Naive thymus-derived CD4-positive, alpha-beta T cell (primary cell): ENCODE measurements around the gene NFATC2. TPM values are rescaled to one million over a fixed set of nuclear protein-coding genes. Genes with fewer than 3 reads are reported as not detected.

Experiments
- ATAC-seq: fragments of 150-1000 bp; cut with Tn5 transposase; 2 replicates; pipeline ENCODE4 v1.10.0; 2021; ENCODE audit warnings: mild to moderate bottlenecking, moderate library complexity
- CTCF ChIA-PET: fragments of 350-600 bp; sonication (Branson Sonifier 250); formaldehyde crosslinking; loops from one replicate; lab custom pipeline; 2021; ENCODE audit warnings: antibody characterized with exemption; lab: Charles Lee
- POLR2A ChIA-PET: fragments of 350-600 bp; sonication (Branson Sonifier 250); formaldehyde crosslinking; loops from one replicate; lab custom pipeline; 2021; ENCODE audit warnings: antibody characterized with exemption, inconsistent platforms; lab: Charles Lee
- DNase-seq, 9 donors: peaks; one replicate each; pipeline versions ENCODE4 v3.0.0 to v3.0.0-alpha.2; 2020 to 2022; ENCODE audit warnings: mixed read lengths in 1 of 9
- H3K27ac ChIP-seq: one replicate; pipeline ENCODE4 v1.7.0; 2013; ENCODE audit warnings: mild to moderate bottlenecking, low read depth, low read length, moderate library complexity
- H3K27me3 ChIP-seq, 2 donors: one replicate each; pipeline ENCODE4 v1.7.0; 2013; ENCODE audit warnings: low read length in 2 of 2, mild to moderate bottlenecking in 2 of 2, moderate library complexity in 2 of 2; ENCODE audit not compliant: control insufficient read depth in 2 of 2, insufficient read depth in 2 of 2
- H3K36me3 ChIP-seq, 3 experiments: 1 replicate in 2 of 3; 2 replicates in 1 of 3; pipeline ENCODE4 v1.7.0; 2013; ENCODE audit warnings: low read length in 3 of 3, mild to moderate bottlenecking in 3 of 3, moderate library complexity in 1 of 3; ENCODE audit not compliant: insufficient read depth in 3 of 3, control insufficient read depth in 2 of 3
- H3K4me1 ChIP-seq, 2 donors: one replicate each; pipeline ENCODE4 v1.7.0; 2013; ENCODE audit warnings: low read length in 2 of 2, mild to moderate bottlenecking in 2 of 2, moderate library complexity in 1 of 2; ENCODE audit not compliant: control insufficient read depth in 2 of 2, insufficient read depth in 2 of 2
- H3K4me3 ChIP-seq: 2 replicates; pipeline ENCODE4 v1.7.0; 2013; ENCODE audit warnings: mild to moderate bottlenecking, low read length
- H3K9me3 ChIP-seq, 3 experiments: 1 replicate in 2 of 3; 2 replicates in 1 of 3; pipeline ENCODE4 v1.7.0; 2013; ENCODE audit warnings: low read length in 3 of 3; ENCODE audit not compliant: control insufficient read depth in 2 of 3
- H3K27ac Mint-ChIP-seq, 9 donors: one replicate each; pipeline ENCODE4 v1.8.0; 2020 to 2022; ENCODE audit warnings: mixed read lengths in 9 of 9, mild to moderate bottlenecking in 8 of 9, moderate library complexity in 5 of 9, inconsistent platforms in 2 of 9
- H3K27me3 Mint-ChIP-seq, 5 donors: one replicate each; pipeline ENCODE4 v1.8.0; 2021 to 2022; ENCODE audit warnings: mixed read lengths in 5 of 5, mild to moderate bottlenecking in 1 of 5
- H3K36me3 Mint-ChIP-seq, 5 donors: one replicate each; pipeline ENCODE4 v1.8.0; 2020 to 2022; ENCODE audit warnings: mixed read lengths in 5 of 5, mild to moderate bottlenecking in 3 of 5, inconsistent platforms in 1 of 5
- H3K4me1 Mint-ChIP-seq, 7 donors: one replicate each; pipeline ENCODE4 v1.8.0; 2020 to 2022; ENCODE audit warnings: mixed read lengths in 7 of 7, mild to moderate bottlenecking in 3 of 7, inconsistent platforms in 1 of 7
- H3K4me3 Mint-ChIP-seq, 10 donors: one replicate each; pipeline ENCODE4 v1.8.0; 2020 to 2022; ENCODE audit warnings: mild to moderate bottlenecking in 10 of 10, mixed read lengths in 10 of 10, moderate library complexity in 6 of 10, inconsistent platforms in 2 of 10
- H3K9me3 Mint-ChIP-seq, 11 donors: one replicate each; pipeline ENCODE4 v1.8.0; 2020 to 2022; ENCODE audit warnings: mixed read lengths in 11 of 11, mild to moderate bottlenecking in 4 of 11, inconsistent platforms in 1 of 11, moderate library complexity in 1 of 11
- intact Hi-C, 2 donors: fragments of 100-400 bp; cut with micrococcal nuclease; formaldehyde crosslinking; loops; one replicate each; pipeline ENCODE4 v1.15.1; 2023
- polyA plus RNA-seq, 2 donors: library from polyadenylated mRNA; unstranded; fragments of 300-500 nt; fragmentation: Illumina TruSeq; gene quantifications; one replicate each; pipeline ENCODE4 v1.2.3, GENCODE V29; 2021
- total RNA-seq, 6 experiments: library from RNA in 5 of 6; stranded (reverse) in 5 of 6; gene quantifications; 1 replicate in 5 of 6; 2 replicates in 1 of 6; pipeline ENCODE4 v1.2.3 and lab custom pipeline; 2021 to 2026

Gene NFATC2
- total and polyA plus RNA-seq, 7 experiments from 2014 or later: 16.6 to 66.8 (median 42.6) TPM

DNA sequence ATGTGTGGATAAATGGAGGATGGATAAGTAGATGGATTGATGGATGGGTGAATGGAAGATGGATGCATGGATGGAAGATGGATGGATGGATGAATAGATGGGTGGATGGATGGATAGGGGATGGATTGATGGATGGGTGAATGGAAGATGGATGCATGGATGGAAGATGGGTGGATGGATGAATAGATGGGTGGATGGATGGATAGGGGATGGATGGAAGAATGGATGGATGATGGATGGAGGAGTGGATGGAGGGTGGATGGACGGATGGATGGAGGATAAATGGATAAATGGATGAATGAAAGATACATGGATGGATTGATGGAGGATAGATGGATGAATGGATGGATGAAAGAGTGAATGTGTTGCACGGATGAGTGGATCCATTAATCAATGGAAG lies 3.0 kb upstream of the NFATC2 start:
- Mint-ChIP-seq H3K4me1 (peaks cover 6 to 25% (median 16%) of the 10 kb centered on the region in 7 donors), H3K27me3 (peaks cover 0 to 44% (median 0%) of the 10 kb centered on the region in 5 donors), H3K9me3 (peaks cover 0 to 6% (median 0%) of the 10 kb centered on the region in 11 donors), H3K36me3 (peaks cover 0 to 14% (median 0%) of the 10 kb centered on the region in 5 donors), H3K4me3 (no peak overlapping the region), H3K27ac (peak overlapping the region in 1 of 9 donors; percentile 42)
- H3K9me3 ChIP-seq: no peaks in the 10 kb centered on the region
- peaks cover 5 to 10% of the 10 kb centered on the region in 2 donors for H3K4me1 ChIP-seq
- intact Hi-C loops: no loop called here
- POLR2A ChIA-PET: no interaction called here
- CTCF ChIA-PET: no interaction called here
- DNase-seq: no peak
- H3K4me3 ChIP-seq: no peak overlapping the region
- no peak for ATAC-seq
- H3K27ac ChIP-seq: no peak overlapping the region
- H3K36me3 ChIP-seq: no peaks in the 10 kb centered on the region
- H3K27me3 ChIP-seq: no peaks in the 10 kb centered on the region

DNA sequence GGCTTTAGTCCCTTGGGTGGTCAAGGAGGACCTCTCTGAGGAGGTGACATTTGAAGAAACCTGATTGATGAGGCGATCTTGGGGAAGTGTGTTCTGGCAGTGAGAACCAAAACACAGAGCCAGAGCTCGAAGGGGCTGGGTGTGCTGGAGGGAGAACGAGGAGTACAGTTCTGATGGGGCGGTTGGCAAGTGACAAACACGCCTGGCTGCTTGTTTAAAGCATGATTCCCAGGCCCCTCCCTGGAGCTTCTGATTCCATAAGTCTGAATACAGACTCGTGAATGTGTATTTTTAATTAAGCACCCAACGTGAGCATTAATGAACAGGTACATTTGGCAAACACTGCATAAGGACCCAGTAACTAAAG lies 886 bp upstream of the NFATC2 start:
- Histone ChIP-seq H3K4me3 (peak overlapping the region; percentile 39), H3K4me1 (peaks cover 26 to 31% of the 10 kb centered on the region in 2 donors), H3K36me3 (peaks cover 0 to 10% (median 0%) of the 10 kb centered on the region in 3 experiments), H3K9me3 (no peaks in the 10 kb centered on the region), H3K27me3 (no peaks in the 10 kb centered on the region), H3K27ac (no peak overlapping the region)
- peak overlapping the region; percentile 73 to 98 (median 84) for H3K4me3 Mint-ChIP-seq
- H3K4me1 Mint-ChIP-seq: peaks cover 25 to 43% (median 37%) of the 10 kb centered on the region in 7 donors
- H3K36me3 Mint-ChIP-seq: peaks cover 0 to 29% (median 8%) of the 10 kb centered on the region in 5 donors
- peak overlapping the region in 7 of 9 donors; percentile 31 to 88 (median 78) for H3K27ac Mint-ChIP-seq
- CTCF ChIA-PET: interaction anchor here (1.6 kb wide), 1 partner anchor 43 kb away, joined by 5 read pairs; no protein-coding TSS in a partner anchor
- no peak for ATAC-seq
- peaks cover 0 to 40% (median 0%) of the 10 kb centered on the region in 5 donors for H3K27me3 Mint-ChIP-seq
- intact Hi-C loops: loop anchor here in 1 of 2 donors (5.0 kb wide), 2 partner anchors 156 to 1731 kb away; partner anchors contain the start of gene SLC9A8
- no peak for DNase-seq
- POLR2A ChIA-PET: interaction anchor here (0.9 to 3.5 kb wide), 10 partner anchors 17 to 813 kb away, joined by 3 to 21 read pairs (median 4); no protein-coding TSS in a partner anchor
- peaks cover 0 to 6% (median 0%) of the 10 kb centered on the region in 11 donors for H3K9me3 Mint-ChIP-seq

DNA sequence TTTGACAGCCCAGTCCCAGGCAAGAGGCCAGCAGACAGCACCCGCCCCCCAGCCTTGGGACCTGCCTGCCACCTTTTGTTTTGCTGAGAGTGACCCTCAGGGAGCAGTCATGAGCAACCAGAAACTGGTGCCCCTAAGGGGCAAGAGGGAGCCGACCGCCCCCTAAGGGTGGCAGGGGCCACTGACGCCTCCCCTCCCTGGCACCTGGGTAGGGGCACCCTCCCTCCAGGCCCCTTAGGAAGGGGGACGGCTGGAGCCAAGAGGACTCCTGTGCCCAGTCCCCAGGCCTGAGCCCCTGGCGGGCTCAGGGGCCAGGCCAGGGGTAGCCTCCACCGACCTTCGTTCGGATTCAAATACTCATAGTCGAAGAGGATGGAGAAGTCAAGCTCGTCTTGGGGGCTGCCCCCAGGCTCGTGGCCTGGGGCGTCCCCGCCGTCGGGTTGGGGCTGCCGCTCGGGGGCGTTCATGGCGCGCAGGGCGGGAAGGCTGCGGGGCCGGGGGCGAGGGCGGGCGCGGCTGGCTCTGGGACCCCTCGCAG lies 417 bp downstream of the NFATC2 start:
- CTCF ChIA-PET: interaction anchor here (1.2 to 2.3 kb wide), 7 partner anchors 28 to 169 kb away, joined by 3 to 6 read pairs (median 4); no protein-coding TSS in a partner anchor
- Histone ChIP-seq H3K27me3 (no peaks in the 10 kb centered on the region), H3K27ac (peak overlapping the region; percentile 96), H3K36me3 (peaks cover 0 to 19% (median 0%) of the 10 kb centered on the region in 3 experiments), H3K4me3 (peak overlapping the region; percentile 68), H3K9me3 (no peaks in the 10 kb centered on the region), H3K4me1 (peaks cover 39 to 41% of the 10 kb centered on the region in 2 donors)
- POLR2A ChIA-PET: interaction anchor here (0.6 to 3.5 kb wide), 13 partner anchors 15 to 142 kb away, joined by 3 to 21 read pairs (median 6); no protein-coding TSS in a partner anchor
- DNase-seq (peak; percentile 26 to 77 (median 43)), ATAC-seq (peak; percentile 54)
- Mint-ChIP-seq H3K27ac (peak overlapping the region; percentile 88 to 100 (median 97)), H3K4me1 (peaks cover 33 to 55% (median 49%) of the 10 kb centered on the region in 7 donors), H3K4me3 (peak overlapping the region; percentile 93 to 100 (median 98)), H3K9me3 (peaks cover 0 to 7% (median 0%) of the 10 kb centered on the region in 11 donors), H3K27me3 (peaks cover 0 to 28% (median 0%) of the 10 kb centered on the region in 5 donors), H3K36me3 (peaks cover 4 to 42% (median 18%) of the 10 kb centered on the region in 5 donors)
- intact Hi-C loops: loop anchor here in 1 of 2 donors (5.0 kb wide), 2 partner anchors 155 to 1730 kb away; partner anchors contain the start of gene SLC9A8

DNA sequence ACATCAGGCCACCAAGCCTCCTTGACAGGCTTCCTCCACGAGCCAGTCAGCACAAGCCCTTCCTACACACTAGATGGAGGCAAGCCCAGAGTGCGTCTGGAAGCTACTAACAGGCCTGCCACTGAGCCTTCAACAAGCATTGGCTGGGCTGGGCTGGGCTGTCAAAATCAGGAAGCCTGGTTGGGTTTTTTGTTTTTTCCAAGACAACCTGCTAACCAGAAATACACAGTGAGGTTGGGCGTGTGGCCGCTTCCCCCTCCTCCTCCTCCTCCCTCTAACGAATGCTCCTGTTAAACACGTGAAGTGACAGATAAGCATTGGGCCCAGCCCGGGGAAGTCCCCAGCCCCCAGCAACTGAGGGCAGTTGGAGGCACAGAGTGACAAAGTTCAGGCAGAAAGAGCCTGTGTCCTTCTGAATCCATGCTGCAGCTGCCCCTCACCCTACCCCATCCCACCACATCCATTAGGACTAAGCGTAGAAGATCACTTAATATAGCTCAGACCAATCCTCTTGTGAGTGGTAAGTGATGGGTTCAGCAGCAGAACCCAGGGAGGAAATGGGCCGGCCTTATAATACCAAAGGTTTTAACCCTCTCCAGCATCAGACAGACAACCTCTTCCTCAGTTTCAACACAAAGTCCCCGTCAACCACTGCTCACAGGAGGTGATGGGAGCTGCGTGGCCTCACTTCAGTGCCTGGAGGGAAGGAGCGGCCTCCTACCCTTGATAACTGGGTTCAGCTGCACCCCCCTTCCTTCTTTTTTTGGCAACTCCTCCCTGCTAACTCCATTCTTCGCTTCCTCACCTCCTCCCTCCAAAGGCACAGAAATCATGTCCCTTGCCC lies 1.1 kb downstream of the NFATC2 start:
- intact Hi-C loops: loop anchor here (1.0 to 5.0 kb wide), 15 partner anchors 10 to 1729 kb away; partner anchors contain the start of genes DPM1 (in 2 of the 2), MOCS3 (in 2 of the 2) and SLC9A8 (in 1 of the 2)
- Histone ChIP-seq H3K4me3 (peak overlapping the region; percentile 68), H3K9me3 (no peaks in the 10 kb centered on the region), H3K27ac (peak overlapping the region; percentile 96), H3K4me1 (peaks cover 46 to 48% of the 10 kb centered on the region in 2 donors), H3K27me3 (no peaks in the 10 kb centered on the region), H3K36me3 (peaks cover 0 to 19% (median 0%) of the 10 kb centered on the region in 3 experiments)
- POLR2A ChIA-PET: interaction anchor here (0.6 to 3.5 kb wide), 10 partner anchors 15 to 141 kb away, joined by 3 to 21 read pairs (median 7); no protein-coding TSS in a partner anchor
- Mint-ChIP-seq H3K4me1 (peaks cover 38 to 62% (median 56%) of the 10 kb centered on the region in 7 donors), H3K36me3 (peaks cover 4 to 46% (median 18%) of the 10 kb centered on the region in 5 donors), H3K4me3 (peak overlapping the region; percentile 93 to 100 (median 98)), H3K27ac (peak overlapping the region; percentile 88 to 100 (median 97)), H3K27me3 (peaks cover 0 to 22% (median 0%) of the 10 kb centered on the region in 5 donors), H3K9me3 (peaks cover 0 to 7% (median 0%) of the 10 kb centered on the region in 11 donors)
- ATAC-seq (peak; percentile 87), DNase-seq (peak; percentile 46 to 89 (median 81))
- CTCF ChIA-PET: interaction anchor here (1.2 to 2.3 kb wide), 7 partner anchors 13 to 169 kb away, joined by 3 to 6 read pairs (median 4); no protein-coding TSS in a partner anchor

DNA sequence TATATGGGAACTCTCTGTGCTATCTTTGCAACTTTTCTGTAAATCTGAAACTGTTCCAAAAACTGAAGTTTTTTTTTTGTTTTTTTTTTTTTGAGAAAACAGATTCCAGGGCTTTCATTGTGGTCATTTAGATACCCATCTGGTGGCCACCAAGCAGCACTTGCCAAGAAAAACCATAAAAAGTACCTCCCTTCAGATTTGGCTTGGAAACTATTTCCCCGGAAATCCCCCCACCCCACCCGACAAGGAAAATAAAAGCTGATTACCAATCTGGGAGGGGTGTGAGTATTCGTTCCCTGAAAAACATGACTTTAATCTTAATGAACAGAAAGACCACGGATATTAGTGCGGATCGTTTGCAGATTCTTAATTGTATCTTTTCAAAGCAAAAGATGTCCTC lies 1.9 kb downstream of the NFATC2 start:
- Histone ChIP-seq H3K27me3 (no peaks in the 10 kb centered on the region), H3K9me3 (no peaks in the 10 kb centered on the region), H3K4me1 (peaks cover 54 to 56% of the 10 kb centered on the region in 2 donors), H3K4me3 (peak overlapping the region; percentile 68), H3K27ac (peak overlapping the region; percentile 96), H3K36me3 (peaks cover 0 to 19% (median 0%) of the 10 kb centered on the region in 3 experiments)
- intact Hi-C loops: loop anchor here (2.0 to 5.0 kb wide), 5 partner anchors 14 to 1728 kb away; partner anchors contain the start of gene SLC9A8 (in 1 of the 2)
- Mint-ChIP-seq H3K9me3 (peaks cover 0 to 7% (median 0%) of the 10 kb centered on the region in 11 donors), H3K4me3 (peak overlapping the region; percentile 93 to 100 (median 98)), H3K27ac (peak overlapping the region; percentile 88 to 100 (median 97)), H3K4me1 (peaks cover 46 to 68% (median 64%) of the 10 kb centered on the region in 7 donors), H3K36me3 (peaks cover 4 to 47% (median 18%) of the 10 kb centered on the region in 5 donors), H3K27me3 (peaks cover 0 to 16% (median 0%) of the 10 kb centered on the region in 5 donors)
- POLR2A ChIA-PET: interaction anchor here (0.9 to 3.5 kb wide), 5 partner anchors 26 to 140 kb away, joined by 3 to 21 read pairs (median 6); no protein-coding TSS in a partner anchor
- ATAC-seq: no peak
- CTCF ChIA-PET: interaction anchor here (1.1 to 2.3 kb wide), 3 partner anchors 14 to 55 kb away, joined by 3 to 6 read pairs (median 4); no protein-coding TSS in a partner anchor
- peak in 1 of 9 donors; percentile 33 for DNase-seq
